Endothelial cell of umbilical vein (primary cell): Measurements from ENCODE around the gene TBX5.

Source experiments
- CTCF ChIP-seq, 2 donors: IDR thresholded peaks; 1 replicate in 1 of 2; 2 replicates in 1 of 2; pipeline ENCODE4 v1.5.1; 2011; ENCODE audit warnings: low read length in 2 of 2, mild to moderate bottlenecking in 2 of 2, moderate library complexity in 2 of 2, control low read depth in 1 of 2, inconsistent platforms in 1 of 2, low read depth in 1 of 2; ENCODE audit not compliant: insufficient read depth in 1 of 2; ENCODE audit errors: extremely low read depth in 1 of 2
- JUN ChIP-seq: IDR thresholded peaks from 2 replicates; pipeline ENCODE4 v1.6.1; 2011; ENCODE audit warnings: borderline replicate concordance, low read depth; ENCODE audit not compliant: insufficient read length, insufficient read depth
- POLR2A ChIP-seq: IDR thresholded peaks from 2 replicates; pipeline ENCODE4 v1.6.1; 2012; ENCODE audit warnings: low read depth, mild to moderate bottlenecking, control low read depth, low read length

GRCh38 chr12:114392909-114393308 lies 13.0 kb downstream of the TBX5 start:
- TF ChIP-seq CTCF (IDR thresholded peaks at IDR 0.05; ENCODE audit: extremely low read depth in 1 of 2, insufficient read depth in 1 of 2, low read depth in 1 of 2, low read length in 2 of 2) (no peak), POLR2A (no peak), JUN (no peak)
